WERI-Rb-1 (cell line): ENCODE measurements around the gene CCDC120.

Experiments used
- DNase-seq: peaks from one replicate; pipeline ENCODE4 v3.0.0-alpha.2; 2020
- H3K27ac ChIP-seq: fragments of 250-450 bp; sonication (Bioruptor Pico); 2 replicates; pipeline ENCODE4 v1.5.1; 2020; ENCODE audit warnings: mild to moderate bottlenecking, moderate library complexity
- H3K27me3 ChIP-seq: fragments of 250-450 bp; sonication (Bioruptor Pico); 2 replicates; pipeline ENCODE4 v1.5.1; 2021; ENCODE audit warnings: mild to moderate bottlenecking, low read depth, moderate library complexity; ENCODE audit not compliant: insufficient read depth, severe bottlenecking
- H3K36me3 ChIP-seq: fragments of 250-450 bp; sonication (Bioruptor Pico); 2 replicates; pipeline ENCODE4 v1.5.1; 2020; ENCODE audit warnings: mild to moderate bottlenecking, moderate library complexity
- H3K4me3 ChIP-seq: 2 replicates; pipeline ENCODE4 v1.5.1; 2011; ENCODE audit warnings: low read depth, mild to moderate bottlenecking, control low read depth, low read length
- H3K9me3 ChIP-seq: fragments of 250-450 bp; sonication (Bioruptor Pico); 2 replicates; pipeline ENCODE4 v1.5.1; 2021; ENCODE audit warnings: mild to moderate bottlenecking, moderate library complexity; ENCODE audit not compliant: severe bottlenecking
- TF ChIP-seq, protein P1 (sequence below): IDR thresholded peaks from 2 replicates; pipeline ENCODE4 v1.5.1; 2011; ENCODE audit warnings: low read depth, mild to moderate bottlenecking, control low read depth, inconsistent platforms, low read length

The CCDC120 gene

DNA sequence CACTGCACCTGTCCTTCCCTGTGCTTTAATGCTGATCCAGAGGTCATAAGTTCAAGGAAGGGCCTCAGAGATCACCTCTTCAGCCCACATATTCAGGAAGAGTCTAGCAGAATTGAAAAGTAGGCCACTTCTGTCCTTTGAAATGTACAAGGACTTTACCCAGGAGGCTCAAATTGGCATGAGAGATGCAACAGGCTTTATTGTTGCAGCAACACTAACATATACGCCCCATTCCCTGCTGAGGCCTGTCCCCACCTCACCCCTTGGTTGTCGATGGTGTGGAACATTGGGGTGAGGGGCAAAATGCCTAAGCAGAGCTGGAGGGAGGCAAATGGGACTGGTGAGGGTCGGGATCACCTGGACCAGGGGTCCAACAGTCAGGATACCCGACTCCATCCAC lies 12.2 kb downstream of the CCDC120 start:
- Histone ChIP-seq H3K4me3 (no peak overlapping the region), H3K27ac (no peak overlapping the region), H3K27me3 (peaks cover 6% of the 10 kb centered on the region), H3K36me3 (no peaks in the 10 kb centered on the region), H3K9me3 (no peaks in the 10 kb centered on the region)
- TF ChIP-seq, protein P1, sequence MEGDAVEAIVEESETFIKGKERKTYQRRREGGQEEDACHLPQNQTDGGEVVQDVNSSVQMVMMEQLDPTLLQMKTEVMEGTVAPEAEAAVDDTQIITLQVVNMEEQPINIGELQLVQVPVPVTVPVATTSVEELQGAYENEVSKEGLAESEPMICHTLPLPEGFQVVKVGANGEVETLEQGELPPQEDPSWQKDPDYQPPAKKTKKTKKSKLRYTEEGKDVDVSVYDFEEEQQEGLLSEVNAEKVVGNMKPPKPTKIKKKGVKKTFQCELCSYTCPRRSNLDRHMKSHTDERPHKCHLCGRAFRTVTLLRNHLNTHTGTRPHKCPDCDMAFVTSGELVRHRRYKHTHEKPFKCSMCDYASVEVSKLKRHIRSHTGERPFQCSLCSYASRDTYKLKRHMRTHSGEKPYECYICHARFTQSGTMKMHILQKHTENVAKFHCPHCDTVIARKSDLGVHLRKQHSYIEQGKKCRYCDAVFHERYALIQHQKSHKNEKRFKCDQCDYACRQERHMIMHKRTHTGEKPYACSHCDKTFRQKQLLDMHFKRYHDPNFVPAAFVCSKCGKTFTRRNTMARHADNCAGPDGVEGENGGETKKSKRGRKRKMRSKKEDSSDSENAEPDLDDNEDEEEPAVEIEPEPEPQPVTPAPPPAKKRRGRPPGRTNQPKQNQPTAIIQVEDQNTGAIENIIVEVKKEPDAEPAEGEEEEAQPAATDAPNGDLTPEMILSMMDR = no peak
- DNase-seq = no peak

DNA sequence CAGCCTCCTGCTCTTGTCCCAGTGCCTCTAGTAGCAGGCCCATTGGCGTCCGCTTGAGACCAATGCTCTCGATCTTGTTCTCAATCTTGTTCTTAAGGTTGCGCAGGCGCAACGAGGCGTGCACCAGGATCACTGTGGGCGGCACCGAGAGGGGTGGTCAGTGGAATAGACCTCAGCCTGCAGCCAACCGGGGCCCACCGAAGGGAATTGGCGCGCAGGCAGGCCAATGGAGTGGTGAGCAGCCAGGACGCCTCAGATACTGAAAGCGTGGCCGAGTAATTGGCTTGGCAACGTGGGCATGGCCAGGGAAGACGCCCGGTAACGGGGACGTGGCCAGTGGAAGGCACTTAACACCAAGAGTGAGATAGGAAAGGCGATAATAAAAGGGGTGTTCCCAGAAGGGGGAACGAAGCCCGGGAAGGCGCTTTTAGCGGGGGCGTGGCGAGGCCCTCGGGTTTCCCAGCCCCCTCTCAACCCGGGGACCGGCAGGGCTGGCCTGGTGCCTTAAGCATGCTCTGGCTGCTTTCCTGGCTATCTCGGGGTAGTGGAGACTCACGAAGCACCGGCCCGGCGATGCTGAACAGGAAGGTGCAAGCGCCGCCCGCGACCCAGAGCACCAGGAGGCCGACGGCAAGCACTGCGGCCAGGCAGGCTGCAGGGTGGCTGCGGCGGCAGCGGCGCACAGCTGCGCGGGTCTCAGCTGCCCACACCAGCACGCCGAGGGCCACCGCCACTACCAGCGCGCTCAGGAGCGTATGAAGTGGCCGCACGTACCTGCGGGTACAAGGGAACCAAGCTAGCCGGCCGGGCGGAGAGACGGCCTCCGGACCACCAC lies 13.3 kb downstream of the CCDC120 start:
- TF ChIP-seq, protein P1 = no peak
- Histone ChIP-seq H3K27ac (no peak overlapping the region), H3K4me3 (no peak overlapping the region), H3K27me3 (peaks cover 8% of the 10 kb centered on the region), H3K36me3 (no peaks in the 10 kb centered on the region), H3K9me3 (no peaks in the 10 kb centered on the region)
- DNase-seq = no peak

DNA sequence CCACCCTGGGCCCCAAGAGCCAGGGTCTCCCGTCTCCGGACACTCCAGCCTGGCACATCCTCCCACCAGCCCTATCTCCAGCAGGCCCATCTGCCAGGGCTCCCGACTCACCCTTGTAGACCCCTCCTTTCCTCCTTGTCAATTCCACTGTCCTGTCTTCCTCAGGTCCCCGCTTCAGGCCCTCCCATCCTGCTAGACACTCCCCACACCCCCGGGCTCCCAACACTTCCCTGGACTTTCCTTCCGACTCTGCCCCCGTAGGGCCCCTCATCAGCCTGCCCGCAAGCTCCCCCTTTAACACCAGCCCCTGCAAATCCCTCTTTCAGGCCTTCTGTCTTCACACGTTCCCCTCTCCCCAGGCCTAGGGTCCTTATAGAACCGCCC lies 13.9 kb downstream of the CCDC120 start:
- no peaks in the 10 kb centered on the region for H3K36me3 ChIP-seq
- H3K9me3 ChIP-seq = no peaks in the 10 kb centered on the region
- DNase-seq = no peak
- H3K4me3 ChIP-seq = no peak overlapping the region
- peaks cover 10% of the 10 kb centered on the region for H3K27me3 ChIP-seq
- TF ChIP-seq, protein P1 = no peak
- H3K27ac ChIP-seq = no peak overlapping the region

DNA sequence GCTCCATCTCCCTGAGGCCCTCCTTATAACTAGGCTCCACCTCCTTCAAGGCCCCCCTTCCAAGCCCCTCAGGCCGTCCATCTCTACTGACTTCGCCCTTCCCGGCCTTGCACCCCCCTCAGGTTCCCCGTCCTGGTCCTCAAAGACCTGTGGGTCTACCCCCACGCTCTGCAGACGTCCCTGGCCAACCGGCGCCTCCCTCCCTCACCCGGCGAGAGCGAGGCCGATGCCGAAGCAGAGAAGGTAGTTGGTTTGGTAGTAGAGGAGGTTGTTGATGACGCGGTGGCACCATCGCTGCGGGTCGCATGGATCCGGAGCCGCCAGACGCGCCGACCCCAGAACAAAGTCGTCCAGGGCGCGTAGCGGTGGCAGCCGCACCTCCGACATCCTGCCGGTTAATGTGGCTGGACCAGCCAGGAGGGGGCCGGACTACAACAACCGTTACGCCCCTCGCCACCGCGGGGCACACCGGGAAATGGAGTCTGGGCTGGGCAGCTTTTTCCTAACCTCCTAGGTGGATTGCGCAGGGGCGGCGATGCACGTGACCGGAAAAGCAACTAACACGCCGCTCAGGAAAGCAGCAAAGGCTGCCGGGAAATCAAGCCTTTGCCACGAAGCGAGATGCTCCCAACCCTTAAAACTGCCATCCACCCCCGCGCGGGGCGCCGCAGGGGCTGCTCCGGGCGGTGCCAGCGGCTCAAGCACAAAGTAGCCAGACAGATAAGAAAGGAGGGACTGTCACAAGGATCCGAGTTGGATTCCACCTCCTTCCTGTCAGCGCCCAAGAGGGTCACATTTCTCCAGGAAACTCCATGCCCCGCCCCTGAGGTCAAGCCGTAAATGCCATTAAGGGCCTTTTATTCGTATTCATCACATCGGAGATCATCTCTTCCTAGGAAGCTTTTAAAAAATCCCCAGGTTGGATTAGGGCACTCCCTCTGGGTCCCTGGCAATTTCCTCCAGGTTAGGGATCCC lies 15.1 kb downstream of the CCDC120 start, which contains the start of gene PRAF2:
TSS of gene PRAF2 (minus strand) at position 402 of the 975 bp plus-strand sequence. CDS start at position 387, 15 bp downstream.
- H3K9me3 ChIP-seq = no peaks in the 10 kb centered on the region
- H3K27ac ChIP-seq = no peak within 1 kb of the TSS; the same call in 1 of the 2 replicates
- peaks cover 10% of the 10 kb centered on the region for H3K27me3 ChIP-seq
- DNase-seq = peak; percentile 92
- H3K4me3 ChIP-seq = peak within 1 kb of the TSS; percentile 55
- TF ChIP-seq, protein P1 = no peak
- no peaks in the 10 kb centered on the region for H3K36me3 ChIP-seq

DNA sequence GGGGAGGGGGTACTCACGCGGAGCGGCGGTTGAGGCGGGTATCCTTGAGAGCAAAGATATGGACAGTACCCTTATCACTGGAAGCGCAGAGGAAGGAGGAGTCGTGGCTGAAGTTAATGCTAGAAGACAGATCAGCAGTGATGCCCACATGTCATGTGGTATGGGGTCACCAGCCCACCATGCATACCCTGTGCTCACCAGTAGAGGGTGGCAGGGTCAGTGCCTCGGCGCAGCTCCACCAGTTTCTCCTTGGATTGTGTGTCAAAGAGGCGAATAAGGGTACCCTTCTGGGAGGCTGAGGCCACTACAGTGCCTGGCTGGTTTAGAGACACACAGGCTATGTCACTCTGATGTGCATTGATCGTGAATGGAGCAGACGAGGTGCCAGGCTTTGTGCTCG lies 16.5 kb downstream of the CCDC120 start:
- Histone ChIP-seq H3K27me3 (peaks cover 10% of the 10 kb centered on the region), H3K9me3 (no peaks in the 10 kb centered on the region), H3K4me3 (no peak overlapping the region), H3K36me3 (no peaks in the 10 kb centered on the region), H3K27ac (no peak overlapping the region)
- DNase-seq = no peak
- TF ChIP-seq, protein P1 = peak; percentile 44
